Neuronal stem cell (in vitro differentiated cells): ENCODE results near the gene COL25A1.

Source experiments
- DNase-seq: peaks from one replicate; pipeline ENCODE4 v3.0.0-alpha.2; 2013; ENCODE audit warnings: low spot score
- H2AFZ ChIP-seq: one replicate; pipeline ENCODE4 v1.6.1; 2013; ENCODE audit warnings: mild to moderate bottlenecking, low read length, inconsistent platforms
- H2AK5ac ChIP-seq: 2 replicates; pipeline ENCODE4 v1.6.1; 2013; ENCODE audit warnings: low read depth, mild to moderate bottlenecking, inconsistent platforms, low read length, moderate library complexity, mixed read lengths
- H2BK120ac ChIP-seq: 2 replicates; pipeline ENCODE4 v1.6.1; 2013; ENCODE audit warnings: low read depth, mild to moderate bottlenecking, inconsistent platforms, low read length, moderate library complexity, mixed read lengths
- H2BK12ac ChIP-seq: one replicate; pipeline ENCODE4 v1.6.1; 2013; ENCODE audit warnings: low read length, inconsistent platforms
- H2BK15ac ChIP-seq: 2 replicates; pipeline ENCODE4 v1.6.1; 2013; ENCODE audit warnings: mild to moderate bottlenecking, low read length, inconsistent platforms, mixed read lengths
- H2BK5ac ChIP-seq: one replicate; pipeline ENCODE4 v1.6.1; 2013; ENCODE audit warnings: inconsistent platforms, mild to moderate bottlenecking, low read length, moderate library complexity
- H3K14ac ChIP-seq: one replicate; pipeline ENCODE4 v1.6.1; 2013; ENCODE audit warnings: low read length, inconsistent platforms
- H3K18ac ChIP-seq: 2 replicates; pipeline ENCODE4 v1.6.1; 2013; ENCODE audit warnings: low read length, inconsistent platforms
- H3K23ac ChIP-seq: 2 replicates; pipeline ENCODE4 v1.6.1; 2013; ENCODE audit warnings: low read depth, mild to moderate bottlenecking, mixed read lengths, low read length, inconsistent platforms; ENCODE audit not compliant: poor library complexity
- H3K27ac ChIP-seq: replicated peaks from 3 replicates; pipeline ENCODE4 v1.5.1; 2013; ENCODE audit warnings: low read length, inconsistent platforms
- H3K27me3 ChIP-seq, 3 experiments: 2 replicates each; pipeline ENCODE4 v1.6.1; 2013; ENCODE audit warnings: low read length in 3 of 3, mild to moderate bottlenecking in 2 of 3, inconsistent platforms in 1 of 3, low read depth in 1 of 3, mixed read lengths in 1 of 3, moderate library complexity in 1 of 3; ENCODE audit not compliant: control insufficient read depth in 3 of 3, insufficient read depth in 3 of 3
- H3K36me3 ChIP-seq, 2 donors: replicated peaks in 1 of 2; 2 replicates each; pipeline ENCODE4 v1.6.1; 2013; ENCODE audit warnings: low read length in 2 of 2; ENCODE audit not compliant: control insufficient read depth in 2 of 2, insufficient read depth in 2 of 2
- H3K4ac ChIP-seq: 2 replicates; pipeline ENCODE4 v1.6.1; 2013; ENCODE audit warnings: inconsistent platforms, mild to moderate bottlenecking, low read length, moderate library complexity
- H3K4me1 ChIP-seq, 2 donors: 1 replicate in 1 of 2; 2 replicates in 1 of 2; pipeline ENCODE4 v1.6.1; 2013; ENCODE audit warnings: low read length in 2 of 2, low read depth in 1 of 2; ENCODE audit not compliant: control insufficient read depth in 2 of 2, insufficient read depth in 1 of 2
- H3K4me2 ChIP-seq: one replicate; pipeline ENCODE4 v1.6.1; 2013; ENCODE audit warnings: mild to moderate bottlenecking, low read length, inconsistent platforms; ENCODE audit not compliant: insufficient read depth, poor library complexity, severe bottlenecking
- H3K4me3 ChIP-seq, 2 donors: 2 replicates each; pipeline ENCODE4 v1.5.1; 2013; ENCODE audit warnings: low read length in 2 of 2, mild to moderate bottlenecking in 2 of 2, inconsistent platforms in 1 of 2, moderate library complexity in 1 of 2
- H3K79me1 ChIP-seq: one replicate; pipeline ENCODE4 v1.6.1; 2013; ENCODE audit warnings: low read depth, mild to moderate bottlenecking, inconsistent platforms, low read length, moderate library complexity
- H3K9ac ChIP-seq: one replicate; pipeline ENCODE4 v1.6.1; 2013; ENCODE audit warnings: mild to moderate bottlenecking, low read depth, low read length, inconsistent platforms; ENCODE audit not compliant: poor library complexity
- H3K9me3 ChIP-seq, 2 donors: replicated peaks in 1 of 2; 2 replicates each; pipeline versions ENCODE3 to v1.6.1; 2013; ENCODE audit warnings: low read length in 2 of 2, mild to moderate bottlenecking in 2 of 2, inconsistent platforms in 1 of 2, low read depth in 1 of 2, mixed read lengths in 1 of 2, moderate library complexity in 1 of 2; ENCODE audit not compliant: control insufficient read depth in 2 of 2, insufficient read depth in 1 of 2
- H4K8ac ChIP-seq: one replicate; pipeline ENCODE4 v1.6.1; 2013; ENCODE audit warnings: low read depth, mild to moderate bottlenecking, inconsistent platforms, low read length, moderate library complexity
- H4K91ac ChIP-seq: one replicate; pipeline ENCODE4 v1.6.1; 2013; ENCODE audit warnings: low read length, low read depth, mild to moderate bottlenecking, inconsistent platforms; ENCODE audit not compliant: poor library complexity
- WGBS, 2 donors: extraction: QIAGEN DNeasy Blood & Tissue Kit; methylation state at CpG; one replicate each; pipeline ENCODE4 v1.1.7; 2013; ENCODE audit warnings: missing lambda C conversion rate in 2 of 2, mixed read lengths in 1 of 2; ENCODE audit not compliant: insufficient read length in 2 of 2, insufficient replicate concordance in 1 of 2; ENCODE audit errors: extremely low coverage in 2 of 2; 5-methylcytosine and 5-hydroxymethylcytosine counted together

The COL25A1 gene

GRCh38 chr4:109166126-109166525, 136.3 kb downstream of the COL25A1 start:
- H2BK5ac ChIP-seq = no peak overlapping the region
- H3K23ac ChIP-seq = no peak overlapping the region
- no peak overlapping the region for H2AK5ac ChIP-seq
- H2AFZ ChIP-seq = no peak overlapping the region
- H4K91ac ChIP-seq = no peak overlapping the region
- H3K79me1 ChIP-seq = no peaks in the 10 kb centered on the region
- H3K4ac ChIP-seq = no peak overlapping the region
- H3K27ac ChIP-seq = no peak overlapping the region
- H3K4me3 ChIP-seq = no peak overlapping the region
- no peak overlapping the region for H3K14ac ChIP-seq
- no peak overlapping the region for H2BK12ac ChIP-seq
- H3K36me3 ChIP-seq = no peaks in the 10 kb centered on the region
- no peak overlapping the region for H3K4me2 ChIP-seq
- H3K4me1 ChIP-seq = peaks cover 0 to 19% of the 10 kb centered on the region in 2 donors
- no peak overlapping the region for H3K9ac ChIP-seq
- H3K18ac ChIP-seq = no peak overlapping the region
- H3K27me3 ChIP-seq = peaks cover 0 to 34% (median 0%) of the 10 kb centered on the region in 3 experiments
- no peak overlapping the region for H2BK120ac ChIP-seq
- no peak for DNase-seq
- no peak overlapping the region for H2BK15ac ChIP-seq
- H3K9me3 ChIP-seq = no peaks in the 10 kb centered on the region
- no peak overlapping the region for H4K8ac ChIP-seq

GRCh38 chr4:109164011-109164410, 138.4 kb downstream of the COL25A1 start:
- no peak overlapping the region for H3K18ac ChIP-seq
- H3K4me1 ChIP-seq = peaks cover 0 to 23% of the 10 kb centered on the region in 2 donors
- H3K27ac ChIP-seq = no peak overlapping the region
- no peaks in the 10 kb centered on the region for H3K36me3 ChIP-seq
- H3K27me3 ChIP-seq = peaks cover 0 to 43% (median 0%) of the 10 kb centered on the region in 3 experiments
- H4K8ac ChIP-seq = no peak overlapping the region
- H2BK5ac ChIP-seq = no peak overlapping the region
- H2AFZ ChIP-seq = no peak overlapping the region
- H3K4me2 ChIP-seq = no peak overlapping the region
- peak; percentile 58 for DNase-seq
- H2BK120ac ChIP-seq = no peak overlapping the region
- no peak overlapping the region for H2BK12ac ChIP-seq
- no peaks in the 10 kb centered on the region for H3K9me3 ChIP-seq
- no peak overlapping the region for H2AK5ac ChIP-seq
- H2BK15ac ChIP-seq = no peak overlapping the region
- no peaks in the 10 kb centered on the region for H3K79me1 ChIP-seq
- H4K91ac ChIP-seq = no peak overlapping the region
- H3K4me3 ChIP-seq = no peak overlapping the region
- H3K4ac ChIP-seq = no peak overlapping the region
- H3K14ac ChIP-seq = no peak overlapping the region
- H3K9ac ChIP-seq = no peak overlapping the region
- no peak overlapping the region for H3K23ac ChIP-seq

- Histone ChIP-seq H3K9me3 (no peaks in the 10 kb centered on the region), H2AK5ac (no peak overlapping the region), H2BK12ac (no peak overlapping the region), H3K27me3 (peaks cover 0 to 45% (median 0%) of the 10 kb centered on the region in 3 experiments), H3K14ac (no peak overlapping the region), H4K91ac (no peak overlapping the region), H3K4me2 (no peak overlapping the region), H3K79me1 (no peaks in the 10 kb centered on the region), H2BK120ac (no peak overlapping the region), H3K4ac (no peak overlapping the region), H4K8ac (no peak overlapping the region), H3K9ac (no peak overlapping the region), H3K36me3 (no peaks in the 10 kb centered on the region), H2BK15ac (no peak overlapping the region), H3K27ac (no peak overlapping the region), H3K18ac (no peak overlapping the region), H3K23ac (no peak overlapping the region), H3K4me1 (peaks cover 0 to 23% of the 10 kb centered on the region in 2 donors), H2BK5ac (no peak overlapping the region), H2AFZ (no peak overlapping the region), H3K4me3 (no peak overlapping the region)
- DNase-seq = no peak
Measured at GRCh38 chr4:109163493-109163892, 139.0 kb downstream of the COL25A1 start.

DNA sequence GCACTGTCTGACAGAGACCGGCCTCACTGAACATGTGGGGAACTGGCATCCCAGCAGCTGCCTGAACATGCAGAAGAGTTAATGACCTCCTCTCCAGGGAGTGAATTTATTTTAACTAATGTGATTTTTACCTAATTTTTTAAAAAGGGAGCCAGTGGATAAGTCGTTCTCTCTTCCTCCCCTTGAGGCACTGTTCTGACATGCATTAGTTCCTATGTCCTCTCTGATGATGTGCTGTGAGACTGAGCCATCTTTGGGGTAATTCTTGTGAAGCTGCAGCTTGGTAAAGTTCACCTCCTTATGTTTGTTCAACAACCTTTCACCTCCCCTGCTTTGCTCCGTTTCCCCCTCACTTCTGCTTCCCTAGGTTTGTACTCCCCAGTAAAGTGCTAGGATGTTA, 139.7 kb downstream of the COL25A1 start:
- Histone ChIP-seq H2BK12ac (no peak overlapping the region), H3K9me3 (no peaks in the 10 kb centered on the region), H2BK15ac (no peak overlapping the region), H3K23ac (no peak overlapping the region), H2BK5ac (no peak overlapping the region), H3K4me3 (no peak overlapping the region), H3K27ac (no peak overlapping the region), H3K36me3 (no peaks in the 10 kb centered on the region), H2AK5ac (no peak overlapping the region), H3K27me3 (peaks cover 0 to 47% (median 0%) of the 10 kb centered on the region in 3 experiments), H3K4me1 (peaks cover 0 to 23% of the 10 kb centered on the region in 2 donors), H4K8ac (no peak overlapping the region), H4K91ac (no peak overlapping the region), H2AFZ (no peak overlapping the region), H3K18ac (no peak overlapping the region), H2BK120ac (no peak overlapping the region), H3K14ac (no peak overlapping the region), H3K4ac (no peak overlapping the region), H3K4me2 (no peak overlapping the region), H3K9ac (no peak overlapping the region), H3K79me1 (no peaks in the 10 kb centered on the region)
- no peak for DNase-seq
- no CpG with 5 or more reads among the region's 3 CpGs for WGBS, 2 donors
